ENCODE measurements around the gene CACNB1. TPM values are rescaled to one million over a fixed set of nuclear protein-coding genes. Genes with fewer than 3 reads are reported as not detected.
A peak's percentile ranks its signal among the peaks of the same experiment; 100 is the strongest.

CACNB1 gene
- total RNA-seq, 1 donor from 2014 or later: 10.2 TPM

GRCh38 chr17:39161962-39162361 is 35.5 kb downstream of the CACNB1 start:
- Mint-ChIP-seq H3K36me3 (ENCODE audit: low read depth, unreplicated experiment) (no peaks in the 10 kb centered on the region), H3K4me1 (ENCODE audit: unreplicated experiment) (peaks cover 14% of the 10 kb centered on the region), H3K4me3 (ENCODE audit: unreplicated experiment) (no peak overlapping the region), H3K27ac (ENCODE audit: unreplicated experiment) (no peak overlapping the region), H3K27me3 (ENCODE audit: unreplicated experiment) (peaks cover 7% of the 10 kb centered on the region), H3K9me3 (ENCODE audit: unreplicated experiment) (no peaks in the 10 kb centered on the region)
- no peak for DNase-seq (ENCODE audit: low spot score)
- no peak for TF ChIP-seq CTCF (IDR thresholded peaks at IDR 0.05; ENCODE audit: unreplicated experiment)

GRCh38 chr17:39158623-39159022 is 38.8 kb downstream of the CACNB1 start:
- no peak overlapping the region for H3K4me3 Mint-ChIP-seq (ENCODE audit: unreplicated experiment)
- TF ChIP-seq CTCF (IDR thresholded peaks at IDR 0.05; ENCODE audit: unreplicated experiment): no peak
- H3K4me1 Mint-ChIP-seq (ENCODE audit: unreplicated experiment): peaks cover 10% of the 10 kb centered on the region
- no peak for DNase-seq (ENCODE audit: low spot score)
- peaks cover 10% of the 10 kb centered on the region for H3K36me3 Mint-ChIP-seq (ENCODE audit: low read depth, unreplicated experiment)
- no peaks in the 10 kb centered on the region for H3K9me3 Mint-ChIP-seq (ENCODE audit: unreplicated experiment)
- H3K27ac Mint-ChIP-seq (ENCODE audit: unreplicated experiment): no peak overlapping the region
- H3K27me3 Mint-ChIP-seq (ENCODE audit: unreplicated experiment): peaks cover 10% of the 10 kb centered on the region

GRCh38 chr17:39156491-39156890 is 41.0 kb downstream of the CACNB1 start:
- Mint-ChIP-seq H3K9me3 (ENCODE audit: unreplicated experiment) (no peaks in the 10 kb centered on the region), H3K27ac (ENCODE audit: unreplicated experiment) (no peak overlapping the region)
- TF ChIP-seq CTCF (IDR thresholded peaks at IDR 0.05; ENCODE audit: unreplicated experiment): no peak

GRCh38 chr17:39155654-39156053 is 41.8 kb downstream of the CACNB1 start:
- no peak for TF ChIP-seq CTCF (IDR thresholded peaks at IDR 0.05; ENCODE audit: unreplicated experiment)
- H3K27me3 Mint-ChIP-seq (ENCODE audit: unreplicated experiment): peaks cover 22% of the 10 kb centered on the region
- no peak overlapping the region for H3K4me3 Mint-ChIP-seq (ENCODE audit: unreplicated experiment)
- H3K36me3 Mint-ChIP-seq (ENCODE audit: low read depth, unreplicated experiment): peaks cover 18% of the 10 kb centered on the region
- H3K27ac Mint-ChIP-seq (ENCODE audit: unreplicated experiment): no peak overlapping the region
- H3K9me3 Mint-ChIP-seq (ENCODE audit: unreplicated experiment): no peaks in the 10 kb centered on the region
- H3K4me1 Mint-ChIP-seq (ENCODE audit: unreplicated experiment): peaks cover 25% of the 10 kb centered on the region
- no peak for DNase-seq (ENCODE audit: low spot score)

More at GRCh38 chr17:39156491-39156890, 41.0 kb downstream of the CACNB1 start:
- DNase-seq (ENCODE audit: low spot score): no peak
- Mint-ChIP-seq H3K4me3 (ENCODE audit: unreplicated experiment) (no peak overlapping the region), H3K36me3 (ENCODE audit: low read depth, unreplicated experiment) (peaks cover 18% of the 10 kb centered on the region), H3K4me1 (ENCODE audit: unreplicated experiment) (peaks cover 25% of the 10 kb centered on the region), H3K27me3 (ENCODE audit: unreplicated experiment) (peaks cover 22% of the 10 kb centered on the region)

GRCh38 chr17:39153599-39154051 is 43.8 kb downstream of the CACNB1 start:
- Mint-ChIP-seq H3K27me3 (ENCODE audit: unreplicated experiment) (peaks cover 28% of the 10 kb centered on the region), H3K27ac (ENCODE audit: unreplicated experiment) (peak overlapping the region; percentile 91), H3K4me1 (ENCODE audit: unreplicated experiment) (peaks cover 25% of the 10 kb centered on the region), H3K36me3 (ENCODE audit: low read depth, unreplicated experiment) (peaks cover 18% of the 10 kb centered on the region), H3K4me3 (ENCODE audit: unreplicated experiment) (peak overlapping the region; percentile 100), H3K9me3 (ENCODE audit: unreplicated experiment) (no peaks in the 10 kb centered on the region)
- peak; percentile 95 for DNase-seq (ENCODE audit: low spot score)
- TF ChIP-seq CTCF (IDR thresholded peaks at IDR 0.05; ENCODE audit: unreplicated experiment): no peak

Data from endothelial cell (in vitro differentiated cells).